Measurements from ENCODE around the gene ASGR2.
"Not testable (repeated sequence)": the region's sequence is repeated elsewhere in the genome, so short reads cannot be mapped to it uniquely, and the experiment has no call there.

- not testable (repeated sequence) for TF ChIP-seq POLR2A, CTCF, EP300 (IDR thresholded peaks at IDR 0.05)
Observed at GRCh38 chr17:7088442-7088841, 26.2 kb downstream of the ASGR2 start.

All from ovary (tissue), 3 donors.